HG03064 (cell line): Measurements from ENCODE around the gene KDM5D.

Source experiments
- ATAC-seq: cut with Tn5 transposase; IDR thresholded peaks from one replicate; pipeline ENCODE4 v1.9.1; 2021; ENCODE audit warnings: low read depth; ENCODE audit not compliant: unreplicated experiment

KDM5D gene

DNA sequence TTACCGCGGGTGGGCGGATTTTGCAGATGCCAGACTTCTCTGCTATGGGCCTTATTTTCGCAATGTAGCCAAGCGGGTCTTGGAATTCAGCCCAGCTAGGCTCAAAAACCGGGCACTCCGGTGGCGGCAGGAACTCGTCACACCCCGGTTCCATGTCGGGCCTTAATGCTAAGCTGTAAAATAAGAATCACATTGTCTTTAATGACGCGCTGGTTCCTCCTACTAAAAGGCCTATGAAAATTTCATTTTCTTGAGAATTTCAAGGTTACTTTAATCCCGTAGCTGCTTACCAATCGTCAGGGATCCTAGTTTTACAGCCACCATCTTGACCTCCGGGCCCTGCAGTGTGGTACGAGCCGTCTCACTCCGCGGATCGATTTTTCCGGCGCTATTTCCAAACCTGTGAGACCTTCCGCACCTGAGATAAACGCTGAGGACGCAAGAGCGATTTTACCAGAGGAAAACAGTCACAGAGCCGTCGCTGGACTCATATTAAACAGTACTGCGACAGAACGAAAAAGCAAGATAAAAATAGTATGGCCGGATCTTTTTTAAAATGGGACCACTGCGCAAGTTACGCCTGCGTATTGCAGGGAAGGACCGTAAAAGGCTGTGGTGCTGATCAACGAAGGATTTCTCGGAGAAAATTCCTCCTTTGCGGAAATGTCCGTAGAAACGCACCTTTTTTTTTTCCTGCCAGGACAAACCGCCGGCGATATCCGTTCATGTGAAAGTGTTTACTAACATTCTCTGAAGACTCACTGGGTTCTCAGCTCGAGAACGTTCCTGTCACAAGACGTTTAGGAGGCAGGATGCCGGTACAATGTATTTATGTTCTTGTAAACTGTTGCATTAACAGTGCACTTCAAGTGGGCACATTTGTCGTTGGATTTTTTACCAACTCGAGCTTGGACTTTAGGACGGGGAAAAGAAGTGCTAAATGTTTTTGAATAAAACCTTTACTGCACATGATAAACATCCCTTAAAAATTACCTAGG is at the start of gene KDM5D:
KDM5D (minus strand) TSS at position 346 of the 998 bp plus-strand sequence; CDS start at position 154, 192 bp downstream.
- ATAC-seq, result no peak

DNA sequence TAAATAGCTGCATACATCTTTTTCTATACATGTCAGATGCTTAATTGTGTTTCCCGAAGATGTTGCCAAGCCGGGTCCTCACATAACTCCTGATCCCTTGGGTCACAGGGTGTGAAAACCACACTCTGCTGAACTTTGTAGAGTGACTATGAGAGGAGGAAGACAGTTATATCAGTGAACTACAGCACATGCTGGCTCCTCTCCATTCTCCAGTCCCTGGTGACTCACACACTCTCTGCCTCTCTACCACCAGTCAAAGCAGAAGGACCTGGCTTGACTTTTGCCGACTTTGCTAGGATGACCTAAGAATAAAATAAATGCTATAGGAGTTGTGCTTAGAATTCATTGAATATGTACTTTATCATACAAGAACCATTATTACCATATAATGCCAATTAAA is 23.8 kb upstream of the KDM5D start:
- no peak for ATAC-seq

- ATAC-seq, result no peak
These were observed 1.2 kb downstream of the KDM5D start for GRCh38 chrY:19743331-19743730.

DNA sequence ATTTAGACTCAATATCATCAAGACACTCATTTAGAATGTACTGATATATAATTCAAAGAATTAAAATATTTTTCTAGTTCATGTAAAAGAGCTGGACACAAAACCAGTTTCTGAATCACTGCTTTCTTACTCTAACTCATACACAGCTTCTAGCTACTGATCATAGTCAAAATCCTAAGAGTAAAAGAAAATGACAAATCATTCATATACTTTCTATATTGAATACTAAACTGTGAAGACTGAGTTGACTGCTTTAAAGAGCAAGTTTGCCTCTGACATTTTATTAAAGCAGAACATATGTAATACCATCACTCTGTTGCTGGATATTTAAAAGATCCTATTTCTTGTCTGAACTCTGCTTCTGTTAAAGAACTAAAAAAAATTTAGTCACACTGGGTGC is 2.4 kb downstream of the KDM5D start:
- ATAC-seq, result no peak

GRCh38 chrY:19734425-19734824 is 10.1 kb downstream of the KDM5D start:
- ATAC-seq, result no peak

DNA sequence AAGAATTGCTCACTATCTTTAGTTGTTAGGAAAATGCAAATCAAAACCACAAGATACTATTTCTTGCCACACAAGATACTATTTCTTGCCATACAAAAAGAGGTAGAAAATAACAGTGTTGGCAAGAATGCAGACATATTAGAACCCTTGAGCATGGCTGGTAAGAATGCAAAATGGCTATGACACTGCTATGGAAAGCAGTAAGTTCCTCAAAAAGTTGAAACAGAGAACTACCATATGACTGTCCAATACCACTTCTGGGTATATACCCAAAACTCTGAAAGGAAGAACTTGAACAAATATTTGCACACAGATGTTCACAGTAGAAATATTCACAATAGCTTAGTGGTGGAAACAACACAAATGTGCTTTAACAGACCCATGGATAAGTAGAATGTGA is 26.6 kb downstream of the KDM5D start:
- no peak for ATAC-seq

- ATAC-seq, result no peak
These were observed 27.4 kb downstream of the KDM5D start for GRCh38 chrY:19717146-19717545.

- ATAC-seq, result no peak
These were observed 29.3 kb downstream of the KDM5D start for GRCh38 chrY:19715226-19715625.

- ATAC-seq, result no peak
These were observed 31.1 kb downstream of the KDM5D start for GRCh38 chrY:19713430-19713829.

GRCh38 chrY:19706273-19706672 is 38.3 kb downstream of the KDM5D start:
- ATAC-seq, result no peak

- ATAC-seq, result no peak
These were observed 46.0 kb downstream of the KDM5D start for GRCh38 chrY:19698495-19698894.

- no peak for ATAC-seq
These were observed 63.7 kb downstream of the KDM5D start for GRCh38 chrY:19680821-19681220.
